Parathyroid adenoma (tissue), 2 donors: Measurements from ENCODE around the gene LSAMP.

ENCODE experiments used
- H2AFZ ChIP-seq: fragments of 300-600 bp; sonication (generic); one replicate; pipeline ENCODE4 v1.7.0; 2017; ENCODE audit warnings: antibody characterized with exemption, mild to moderate bottlenecking
- H3K27ac ChIP-seq: fragments of 300-600 bp; sonication (generic); one replicate; pipeline ENCODE4 v1.7.0; 2017
- H3K27me3 ChIP-seq: fragments of 300-600 bp; sonication (generic); one replicate; pipeline ENCODE4 v1.7.0; 2017; ENCODE audit warnings: low read length; ENCODE audit not compliant: control insufficient read depth, insufficient read depth
- H3K36me3 ChIP-seq: fragments of 300-600 bp; sonication (generic); one replicate; pipeline ENCODE4 v1.7.0; 2017; ENCODE audit warnings: low read length; ENCODE audit not compliant: control insufficient read depth, insufficient read depth
- H3K4me1 ChIP-seq: fragments of 300-600 bp; sonication (generic); one replicate; pipeline ENCODE4 v1.7.0; 2017; ENCODE audit warnings: control low read depth
- H3K4me2 ChIP-seq: fragments of 300-600 bp; sonication (generic); one replicate; pipeline ENCODE4 v1.7.0; 2017; ENCODE audit warnings: low read length
- H3K4me3 ChIP-seq: fragments of 300-600 bp; sonication (generic); one replicate; pipeline ENCODE4 v1.7.0; 2017; ENCODE audit warnings: low read depth, low read length
- H3K79me2 ChIP-seq: fragments of 300-600 bp; sonication (generic); one replicate; pipeline ENCODE4 v1.7.0; 2017; ENCODE audit warnings: control low read depth
- H3K9ac ChIP-seq: fragments of 300-600 bp; sonication (generic); one replicate; pipeline ENCODE4 v1.7.0; 2017; ENCODE audit warnings: mild to moderate bottlenecking
- H3K9me3 ChIP-seq: fragments of 300-600 bp; sonication (generic); one replicate; pipeline ENCODE4 v1.7.0; 2017; ENCODE audit warnings: low read length; ENCODE audit not compliant: control insufficient read depth
- TF ChIP-seq, protein P1 (sequence below): fragments of 300-600 bp; sonication (generic); IDR thresholded peaks from one replicate; pipeline ENCODE4 v1.7.0; 2017; ENCODE audit warnings: antibody characterized with exemption, mild to moderate bottlenecking
- donor health status: primary hyperparathyroidism.

Gene LSAMP

DNA sequence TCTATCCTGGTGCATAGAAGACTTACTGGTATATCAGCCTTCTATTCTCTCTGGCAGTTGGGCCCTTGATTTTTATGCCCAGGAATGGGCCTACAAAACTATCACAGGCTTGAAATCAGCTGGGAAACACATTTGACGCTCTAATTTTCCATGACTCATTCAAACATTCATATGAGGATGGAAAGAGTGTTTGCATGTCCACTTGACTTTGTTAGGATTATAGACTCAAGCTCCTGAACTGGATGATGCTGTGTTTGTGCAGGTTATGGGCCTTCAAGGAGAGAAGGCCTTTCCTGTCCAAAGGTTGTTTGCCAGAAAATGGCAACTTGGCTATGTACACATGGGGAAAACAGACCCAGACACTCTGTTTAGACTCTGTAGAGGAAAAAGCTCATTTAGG lies 602.1 kb downstream of the LSAMP start:
- no peaks in the 10 kb centered on the region for H3K27me3 ChIP-seq
- no peak overlapping the region for H3K4me3 ChIP-seq
- no peak overlapping the region for H2AFZ ChIP-seq
- no peaks in the 10 kb centered on the region for H3K79me2 ChIP-seq
- no peaks in the 10 kb centered on the region for H3K36me3 ChIP-seq
- no peak overlapping the region for H3K4me2 ChIP-seq
- no peaks in the 10 kb centered on the region for H3K4me1 ChIP-seq
- TF ChIP-seq, protein P1, sequence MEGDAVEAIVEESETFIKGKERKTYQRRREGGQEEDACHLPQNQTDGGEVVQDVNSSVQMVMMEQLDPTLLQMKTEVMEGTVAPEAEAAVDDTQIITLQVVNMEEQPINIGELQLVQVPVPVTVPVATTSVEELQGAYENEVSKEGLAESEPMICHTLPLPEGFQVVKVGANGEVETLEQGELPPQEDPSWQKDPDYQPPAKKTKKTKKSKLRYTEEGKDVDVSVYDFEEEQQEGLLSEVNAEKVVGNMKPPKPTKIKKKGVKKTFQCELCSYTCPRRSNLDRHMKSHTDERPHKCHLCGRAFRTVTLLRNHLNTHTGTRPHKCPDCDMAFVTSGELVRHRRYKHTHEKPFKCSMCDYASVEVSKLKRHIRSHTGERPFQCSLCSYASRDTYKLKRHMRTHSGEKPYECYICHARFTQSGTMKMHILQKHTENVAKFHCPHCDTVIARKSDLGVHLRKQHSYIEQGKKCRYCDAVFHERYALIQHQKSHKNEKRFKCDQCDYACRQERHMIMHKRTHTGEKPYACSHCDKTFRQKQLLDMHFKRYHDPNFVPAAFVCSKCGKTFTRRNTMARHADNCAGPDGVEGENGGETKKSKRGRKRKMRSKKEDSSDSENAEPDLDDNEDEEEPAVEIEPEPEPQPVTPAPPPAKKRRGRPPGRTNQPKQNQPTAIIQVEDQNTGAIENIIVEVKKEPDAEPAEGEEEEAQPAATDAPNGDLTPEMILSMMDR = no peak
- H3K9ac ChIP-seq = no peak overlapping the region
- no peaks in the 10 kb centered on the region for H3K9me3 ChIP-seq
- H3K27ac ChIP-seq = no peak overlapping the region

DNA sequence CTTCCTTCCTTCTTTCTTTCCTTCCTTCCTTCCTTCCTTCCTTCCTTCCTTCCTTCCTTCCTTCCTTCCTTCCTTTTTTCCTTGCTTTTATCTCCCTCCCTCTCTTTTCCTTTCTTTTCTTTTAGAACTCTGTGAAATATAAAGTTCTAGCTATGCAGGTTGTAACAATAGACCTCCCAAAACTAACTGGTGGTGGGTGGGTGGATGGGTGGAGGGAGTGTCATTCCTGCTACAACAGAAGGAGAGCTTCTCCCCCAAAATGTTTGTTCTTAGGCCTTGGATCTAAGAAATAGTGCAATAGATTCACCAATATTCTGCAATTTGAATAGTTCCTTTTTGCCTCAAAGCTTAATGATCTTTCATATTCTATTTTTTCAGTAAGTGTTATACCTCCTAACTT lies 606.0 kb downstream of the LSAMP start:
- no peak overlapping the region for H3K9ac ChIP-seq
- H3K4me3 ChIP-seq = no peak overlapping the region
- H3K4me2 ChIP-seq = no peak overlapping the region
- H3K27me3 ChIP-seq = no peaks in the 10 kb centered on the region
- TF ChIP-seq, protein P1 = no peak
- no peaks in the 10 kb centered on the region for H3K79me2 ChIP-seq
- no peaks in the 10 kb centered on the region for H3K36me3 ChIP-seq
- H2AFZ ChIP-seq = no peak overlapping the region
- H3K9me3 ChIP-seq = no peaks in the 10 kb centered on the region
- no peak overlapping the region for H3K27ac ChIP-seq
- no peaks in the 10 kb centered on the region for H3K4me1 ChIP-seq

DNA sequence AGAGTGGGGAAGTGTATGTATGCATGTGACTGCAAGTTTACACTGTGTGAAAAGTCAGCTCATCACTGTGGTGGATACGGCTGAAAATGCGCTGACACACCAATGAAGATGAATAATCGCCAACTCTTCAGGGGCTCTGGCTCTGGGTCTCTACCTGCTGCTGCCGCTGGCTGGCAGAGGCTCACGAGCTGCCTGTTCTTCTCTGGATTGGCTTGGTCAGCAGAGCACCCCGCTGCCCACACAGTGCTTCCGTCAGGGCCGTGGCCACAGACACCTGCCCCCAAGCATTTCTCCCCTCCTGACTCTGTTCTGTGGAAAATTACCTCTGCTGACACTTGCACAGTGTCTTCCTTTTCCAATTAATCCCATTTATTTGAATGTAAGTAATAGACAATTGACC lies 606.5 kb downstream of the LSAMP start:
- H3K9ac ChIP-seq = no peak overlapping the region
- no peak overlapping the region for H3K4me3 ChIP-seq
- TF ChIP-seq, protein P1 = no peak
- no peaks in the 10 kb centered on the region for H3K27me3 ChIP-seq
- no peak overlapping the region for H2AFZ ChIP-seq
- no peaks in the 10 kb centered on the region for H3K4me1 ChIP-seq
- no peak overlapping the region for H3K4me2 ChIP-seq
- H3K79me2 ChIP-seq = no peaks in the 10 kb centered on the region
- no peaks in the 10 kb centered on the region for H3K36me3 ChIP-seq
- H3K9me3 ChIP-seq = no peaks in the 10 kb centered on the region
- H3K27ac ChIP-seq = no peak overlapping the region

DNA sequence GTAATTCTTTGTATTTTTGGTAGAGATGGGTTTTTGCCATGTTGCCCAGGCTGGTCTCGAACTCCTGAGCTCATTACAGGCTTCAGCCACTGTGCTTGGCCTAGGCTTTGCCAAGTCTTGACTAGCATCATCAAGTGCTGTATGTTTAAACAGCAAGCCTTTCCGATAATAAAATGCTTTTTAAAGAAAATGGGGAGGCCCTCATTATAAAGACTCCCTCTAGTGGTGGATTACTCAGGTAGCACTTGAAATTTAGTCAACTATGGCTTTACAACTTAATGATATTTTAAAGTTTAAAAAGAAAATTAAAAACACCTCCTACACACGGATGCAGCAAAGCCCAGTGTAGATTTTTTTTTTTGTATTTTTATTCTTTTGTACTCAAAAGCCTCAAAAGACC lies 608.3 kb downstream of the LSAMP start:
- Histone ChIP-seq H3K27me3 (no peaks in the 10 kb centered on the region), H3K4me2 (no peak overlapping the region), H2AFZ (no peak overlapping the region), H3K9me3 (no peaks in the 10 kb centered on the region), H3K4me1 (no peaks in the 10 kb centered on the region), H3K79me2 (no peaks in the 10 kb centered on the region), H3K4me3 (no peak overlapping the region), H3K9ac (no peak overlapping the region), H3K36me3 (no peaks in the 10 kb centered on the region), H3K27ac (no peak overlapping the region)
- TF ChIP-seq, protein P1 = peak; percentile 57

DNA sequence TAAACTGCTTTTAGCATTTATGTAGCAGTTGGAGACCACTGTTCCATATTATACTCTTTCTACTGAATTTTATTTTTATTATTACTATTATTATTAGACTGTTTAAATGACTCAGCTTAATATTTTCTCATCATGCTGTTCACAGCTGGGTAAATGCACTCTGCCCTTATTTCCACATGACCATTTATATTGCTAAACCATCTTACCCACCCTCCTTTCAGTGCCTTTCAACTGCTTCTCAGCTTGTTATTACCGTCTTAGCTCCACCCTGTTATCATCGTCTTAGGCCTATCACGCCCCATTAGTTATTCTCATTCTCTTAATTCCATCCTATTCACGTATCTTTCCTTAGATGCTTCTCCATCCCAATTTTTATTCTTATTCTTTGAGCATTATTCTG lies 609.3 kb downstream of the LSAMP start:
- H3K27me3 ChIP-seq = no peaks in the 10 kb centered on the region
- H3K4me1 ChIP-seq = no peaks in the 10 kb centered on the region
- H2AFZ ChIP-seq = no peak overlapping the region
- no peak overlapping the region for H3K27ac ChIP-seq
- no peaks in the 10 kb centered on the region for H3K79me2 ChIP-seq
- no peaks in the 10 kb centered on the region for H3K36me3 ChIP-seq
- H3K4me3 ChIP-seq = no peak overlapping the region
- TF ChIP-seq, protein P1 = no peak
- H3K9ac ChIP-seq = no peak overlapping the region
- no peaks in the 10 kb centered on the region for H3K9me3 ChIP-seq
- no peak overlapping the region for H3K4me2 ChIP-seq
